Measurements from ENCODE around the gene PLCB1.
"Not testable (repeated sequence)": the region's sequence is repeated elsewhere in the genome, so short reads cannot be mapped to it uniquely, and the experiment has no call there.

Gene PLCB1

DNA sequence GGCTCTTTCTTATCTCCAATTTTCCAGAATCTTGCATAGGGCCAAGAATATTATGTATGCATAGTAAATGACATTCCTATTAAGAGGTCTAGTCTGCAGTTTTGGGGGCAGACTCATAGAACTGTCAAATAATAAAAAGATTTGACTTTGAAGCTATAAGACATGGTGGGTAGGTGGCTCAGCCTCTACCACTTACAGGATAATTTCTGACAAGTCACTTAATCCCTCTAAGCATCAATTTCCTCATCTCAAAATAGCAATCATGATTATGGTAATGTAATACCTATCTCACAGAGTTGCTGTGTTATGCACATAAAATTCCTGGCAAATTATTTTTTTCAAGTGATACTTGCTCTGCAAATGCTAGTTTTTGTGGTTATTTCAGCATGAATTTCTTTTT is 329.1 kb downstream of the PLCB1 start:
- Histone ChIP-seq H3K27ac (ENCODE audit: low read depth, low read length, poor library complexity, severe bottlenecking) (no peak overlapping the region), H3K4me3 (ENCODE audit: low read depth, low read length, poor library complexity, severe bottlenecking) (no peak overlapping the region), H3K9ac (ENCODE audit: low read length) (no peak overlapping the region), H3K27me3 (ENCODE audit: insufficient read depth, low read length) (no peaks in the 10 kb centered on the region), H3F3A (ENCODE audit: insufficient read depth, low read length) (no peaks in the 10 kb centered on the region), H3K9me3 (ENCODE audit: low read length) (peaks cover 15% of the 10 kb centered on the region), H3K4me2 (ENCODE audit: low read length) (no peak overlapping the region), H3K36me3 (ENCODE audit: insufficient read depth, low read length) (no peaks in the 10 kb centered on the region), H3K4me1 (ENCODE audit: insufficient read depth, low read length, severe bottlenecking) (peaks cover 12% of the 10 kb centered on the region), H2AFZ (ENCODE audit: low read length) (no peak overlapping the region), H3K9me2 (ENCODE audit: low read depth, low read length) (no peaks in the 10 kb centered on the region), H3K79me2 (ENCODE audit: insufficient read depth, low read length) (no peaks in the 10 kb centered on the region), H4K20me1 (ENCODE audit: insufficient read depth, low read length) (no peaks in the 10 kb centered on the region)
- TF ChIP-seq, protein P1, sequence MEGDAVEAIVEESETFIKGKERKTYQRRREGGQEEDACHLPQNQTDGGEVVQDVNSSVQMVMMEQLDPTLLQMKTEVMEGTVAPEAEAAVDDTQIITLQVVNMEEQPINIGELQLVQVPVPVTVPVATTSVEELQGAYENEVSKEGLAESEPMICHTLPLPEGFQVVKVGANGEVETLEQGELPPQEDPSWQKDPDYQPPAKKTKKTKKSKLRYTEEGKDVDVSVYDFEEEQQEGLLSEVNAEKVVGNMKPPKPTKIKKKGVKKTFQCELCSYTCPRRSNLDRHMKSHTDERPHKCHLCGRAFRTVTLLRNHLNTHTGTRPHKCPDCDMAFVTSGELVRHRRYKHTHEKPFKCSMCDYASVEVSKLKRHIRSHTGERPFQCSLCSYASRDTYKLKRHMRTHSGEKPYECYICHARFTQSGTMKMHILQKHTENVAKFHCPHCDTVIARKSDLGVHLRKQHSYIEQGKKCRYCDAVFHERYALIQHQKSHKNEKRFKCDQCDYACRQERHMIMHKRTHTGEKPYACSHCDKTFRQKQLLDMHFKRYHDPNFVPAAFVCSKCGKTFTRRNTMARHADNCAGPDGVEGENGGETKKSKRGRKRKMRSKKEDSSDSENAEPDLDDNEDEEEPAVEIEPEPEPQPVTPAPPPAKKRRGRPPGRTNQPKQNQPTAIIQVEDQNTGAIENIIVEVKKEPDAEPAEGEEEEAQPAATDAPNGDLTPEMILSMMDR (IDR thresholded peaks at IDR 0.05; ENCODE audit: low read length), result no peak
- no peak for TF ChIP-seq EZH2 (IDR thresholded peaks at IDR 0.05; ENCODE audit: borderline replicate concordance, low read length)

DNA sequence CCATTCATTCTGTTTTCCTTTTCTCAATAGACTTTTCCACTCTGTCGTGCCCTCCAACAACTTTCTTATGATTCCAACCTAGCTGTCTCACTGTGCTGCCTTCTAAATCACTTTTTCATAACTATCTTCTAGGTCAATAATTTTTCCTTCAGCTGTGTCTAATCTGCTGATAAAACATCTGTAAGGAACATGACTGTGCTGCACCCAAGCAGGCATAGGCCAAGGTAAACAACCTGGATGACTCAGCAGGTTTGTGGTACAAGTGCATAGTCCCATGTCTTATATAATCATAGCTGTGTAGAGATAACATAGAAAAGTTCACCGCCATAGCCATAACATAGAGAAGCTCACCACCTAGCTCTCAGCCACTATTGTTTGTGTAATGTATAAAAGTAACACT is 332.3 kb downstream of the PLCB1 start:
- no peaks in the 10 kb centered on the region for H3K9me2 ChIP-seq (ENCODE audit: low read depth, low read length)
- H3K79me2 ChIP-seq (ENCODE audit: insufficient read depth, low read length), result no peaks in the 10 kb centered on the region
- TF ChIP-seq, protein P1 (IDR thresholded peaks at IDR 0.05; ENCODE audit: low read length), result no peak
- no peak for TF ChIP-seq EZH2 (IDR thresholded peaks at IDR 0.05; ENCODE audit: borderline replicate concordance, low read length)
- no peak overlapping the region for H3K4me3 ChIP-seq (ENCODE audit: low read depth, low read length, poor library complexity, severe bottlenecking)
- H4K20me1 ChIP-seq (ENCODE audit: insufficient read depth, low read length), result no peaks in the 10 kb centered on the region
- H3K36me3 ChIP-seq (ENCODE audit: insufficient read depth, low read length), result no peaks in the 10 kb centered on the region
- no peaks in the 10 kb centered on the region for H3K4me1 ChIP-seq (ENCODE audit: insufficient read depth, low read length, severe bottlenecking)
- peaks cover 15% of the 10 kb centered on the region for H3K9me3 ChIP-seq (ENCODE audit: low read length)
- no peak overlapping the region for H2AFZ ChIP-seq (ENCODE audit: low read length)
- no peak overlapping the region for H3K27ac ChIP-seq (ENCODE audit: low read depth, low read length, poor library complexity, severe bottlenecking)
- no peaks in the 10 kb centered on the region for H3K27me3 ChIP-seq (ENCODE audit: insufficient read depth, low read length)
- no peaks in the 10 kb centered on the region for H3F3A ChIP-seq (ENCODE audit: insufficient read depth, low read length)
- no peak overlapping the region for H3K9ac ChIP-seq (ENCODE audit: low read length)
- no peak overlapping the region for H3K4me2 ChIP-seq (ENCODE audit: low read length)

DNA sequence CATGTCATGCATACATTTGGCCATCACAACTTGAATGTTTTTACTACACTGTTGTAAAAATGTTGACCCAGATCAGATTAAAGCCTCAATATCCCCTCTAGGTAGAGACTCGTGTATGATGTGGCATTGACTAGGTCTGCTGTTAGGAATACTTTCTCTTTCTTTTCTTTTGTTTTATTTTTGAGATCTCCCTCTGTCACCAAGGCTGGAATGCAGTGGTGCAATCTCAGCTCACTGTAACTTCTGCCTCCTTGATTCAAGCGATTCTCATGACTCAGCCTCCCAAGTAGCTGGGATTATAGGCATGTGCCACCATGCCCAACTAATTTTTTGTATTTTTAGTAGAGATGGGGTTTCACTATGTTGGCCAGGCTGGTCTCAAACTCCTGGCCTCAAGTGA is 334.7 kb downstream of the PLCB1 start:
- not testable (repeated sequence) for H3F3A ChIP-seq (ENCODE audit: insufficient read depth, low read length); H3K4me1 ChIP-seq (ENCODE audit: insufficient read depth, low read length, severe bottlenecking); H3K27me3 ChIP-seq (ENCODE audit: insufficient read depth, low read length); H4K20me1 ChIP-seq (ENCODE audit: insufficient read depth, low read length); H3K36me3 ChIP-seq (ENCODE audit: insufficient read depth, low read length); H3K27ac ChIP-seq (ENCODE audit: low read depth, low read length, poor library complexity, severe bottlenecking); H3K9me2 ChIP-seq (ENCODE audit: low read depth, low read length); H2AFZ ChIP-seq (ENCODE audit: low read length); H3K79me2 ChIP-seq (ENCODE audit: insufficient read depth, low read length); H3K4me3 ChIP-seq (ENCODE audit: low read depth, low read length, poor library complexity, severe bottlenecking); H3K4me2 ChIP-seq (ENCODE audit: low read length); H3K9ac ChIP-seq (ENCODE audit: low read length)
- peaks cover 11% of the 10 kb centered on the region for H3K9me3 ChIP-seq (ENCODE audit: low read length)

DNA sequence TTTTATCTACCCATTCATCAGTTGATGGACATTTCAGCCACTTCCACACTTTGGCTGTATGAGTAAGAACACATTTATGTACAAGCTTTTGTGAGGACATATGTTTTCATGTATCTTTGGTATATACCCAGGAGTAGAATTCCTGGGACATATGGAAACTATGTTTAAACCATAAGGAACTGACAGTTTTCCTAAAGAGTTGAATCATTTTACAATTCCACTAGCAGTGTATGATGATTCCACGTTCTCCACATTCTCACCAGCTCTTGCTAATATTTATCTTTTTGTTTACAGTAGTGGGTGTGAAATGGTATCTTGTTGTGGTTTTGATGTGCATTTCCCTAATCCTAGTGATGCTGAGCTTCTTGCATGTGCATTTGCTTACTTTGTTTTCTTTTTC is 338.1 kb downstream of the PLCB1 start:
- H3K4me1 ChIP-seq (ENCODE audit: insufficient read depth, low read length, severe bottlenecking), result no peaks in the 10 kb centered on the region
- no peaks in the 10 kb centered on the region for H3F3A ChIP-seq (ENCODE audit: insufficient read depth, low read length)
- no peaks in the 10 kb centered on the region for H3K79me2 ChIP-seq (ENCODE audit: insufficient read depth, low read length)
- H3K27me3 ChIP-seq (ENCODE audit: insufficient read depth, low read length), result no peaks in the 10 kb centered on the region
- H3K4me2 ChIP-seq (ENCODE audit: low read length), result no peak overlapping the region
- TF ChIP-seq EZH2 (IDR thresholded peaks at IDR 0.05; ENCODE audit: borderline replicate concordance, low read length), result no peak
- TF ChIP-seq, protein P1 (IDR thresholded peaks at IDR 0.05; ENCODE audit: low read length), result no peak
- no peak overlapping the region for H2AFZ ChIP-seq (ENCODE audit: low read length)
- H3K9me3 ChIP-seq (ENCODE audit: low read length), result no peaks in the 10 kb centered on the region
- H3K36me3 ChIP-seq (ENCODE audit: insufficient read depth, low read length), result no peaks in the 10 kb centered on the region
- no peak overlapping the region for H3K4me3 ChIP-seq (ENCODE audit: low read depth, low read length, poor library complexity, severe bottlenecking)
- H3K27ac ChIP-seq (ENCODE audit: low read depth, low read length, poor library complexity, severe bottlenecking), result no peak overlapping the region
- H3K9ac ChIP-seq (ENCODE audit: low read length), result no peak overlapping the region
- no peaks in the 10 kb centered on the region for H4K20me1 ChIP-seq (ENCODE audit: insufficient read depth, low read length)
- H3K9me2 ChIP-seq (ENCODE audit: low read depth, low read length), result no peaks in the 10 kb centered on the region
